GM19324 (cell line): Measurements from ENCODE around the gene SNX7.
A peak's percentile ranks its signal among the peaks of the same experiment; 100 is the strongest.

Source experiments
- ATAC-seq: cut with Tn5 transposase; IDR thresholded peaks from one replicate; pipeline ENCODE4 v1.9.1; 2021; ENCODE audit warnings: mild to moderate bottlenecking, moderate library complexity; ENCODE audit not compliant: unreplicated experiment, low FRiP score

The SNX7 gene

DNA sequence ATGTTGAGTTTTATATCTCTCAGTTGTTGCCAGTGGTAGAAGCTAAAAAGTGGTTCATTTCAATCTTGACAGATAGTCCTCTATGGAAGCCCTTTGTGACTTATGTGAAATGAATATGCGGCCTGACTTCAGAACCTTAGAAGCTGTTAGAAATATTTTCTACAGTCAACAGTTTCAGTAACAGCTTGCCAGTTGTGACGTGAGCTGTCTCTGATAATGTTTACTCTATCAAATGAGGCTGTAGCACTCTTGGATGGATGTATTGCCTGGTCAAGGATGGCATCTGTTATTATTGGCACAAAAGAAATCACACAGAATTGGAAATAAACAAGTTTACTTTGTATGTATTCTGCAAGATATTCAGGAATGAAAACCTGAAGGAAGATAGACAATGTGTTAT is 31.9 kb downstream of the SNX7 start:
- ATAC-seq = no peak

DNA sequence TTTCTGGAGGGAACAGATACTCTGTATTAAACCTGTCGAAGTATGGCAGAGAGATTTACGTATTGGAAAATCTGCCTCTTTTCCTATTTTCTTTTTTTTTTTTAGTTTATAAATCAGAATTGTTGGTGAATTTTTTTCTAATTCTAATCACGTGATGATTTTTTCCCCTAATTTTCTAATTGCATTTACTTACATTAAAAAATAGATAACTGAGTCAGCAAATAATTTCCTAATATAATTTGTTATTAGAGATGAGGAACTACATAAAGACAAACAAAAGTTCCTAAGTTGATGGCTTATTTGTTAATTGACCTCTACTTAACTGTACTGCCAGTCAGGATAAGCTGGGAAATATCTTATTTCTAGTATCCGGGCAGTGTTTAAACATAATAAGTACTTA is 34.6 kb downstream of the SNX7 start:
- no peak for ATAC-seq

- ATAC-seq = no peak
Measured at GRCh38 chr1:98697781-98698180, 36.3 kb downstream of the SNX7 start.

- peak; percentile 46 for ATAC-seq
Measured at GRCh38 chr1:98698625-98699024, 37.1 kb downstream of the SNX7 start.

DNA sequence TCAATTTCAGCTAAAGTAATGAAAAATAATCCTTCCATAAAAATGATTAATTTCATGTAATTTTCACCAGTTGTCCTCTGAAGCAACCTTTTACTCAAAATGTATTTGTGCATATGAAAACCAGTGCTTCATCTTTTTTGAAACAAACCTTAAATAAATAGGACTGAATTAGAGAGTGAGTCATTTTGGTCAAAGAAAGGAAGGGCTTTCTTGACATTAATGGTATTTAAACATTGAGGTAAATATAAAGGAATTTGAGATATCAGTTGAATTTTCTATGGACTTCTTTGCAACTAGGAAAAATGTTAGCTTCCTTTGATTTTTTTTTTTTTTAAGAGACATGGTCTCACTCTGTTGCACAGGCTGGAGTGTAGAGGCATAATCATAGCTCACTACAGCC is 38.7 kb downstream of the SNX7 start:
- no peak for ATAC-seq

DNA sequence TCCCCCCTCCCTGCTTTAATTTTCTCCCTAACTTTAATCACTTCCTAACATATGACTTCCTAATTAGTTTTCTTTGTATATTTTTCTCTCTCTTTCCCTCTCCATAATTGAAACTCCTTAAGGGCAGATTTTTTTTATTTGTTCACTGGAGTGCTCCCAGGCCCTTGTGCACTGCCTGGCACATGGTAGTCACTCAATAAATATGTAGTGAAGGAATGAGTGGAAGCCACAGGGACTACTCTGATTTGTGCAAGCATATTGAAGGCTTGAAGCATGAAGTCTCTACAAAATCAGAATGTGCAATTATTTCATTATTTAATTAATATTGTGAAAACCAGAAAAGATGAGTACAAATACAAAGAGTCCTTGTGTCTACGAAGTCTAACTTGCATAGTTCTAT is 41.5 kb downstream of the SNX7 start:
- no peak for ATAC-seq

DNA sequence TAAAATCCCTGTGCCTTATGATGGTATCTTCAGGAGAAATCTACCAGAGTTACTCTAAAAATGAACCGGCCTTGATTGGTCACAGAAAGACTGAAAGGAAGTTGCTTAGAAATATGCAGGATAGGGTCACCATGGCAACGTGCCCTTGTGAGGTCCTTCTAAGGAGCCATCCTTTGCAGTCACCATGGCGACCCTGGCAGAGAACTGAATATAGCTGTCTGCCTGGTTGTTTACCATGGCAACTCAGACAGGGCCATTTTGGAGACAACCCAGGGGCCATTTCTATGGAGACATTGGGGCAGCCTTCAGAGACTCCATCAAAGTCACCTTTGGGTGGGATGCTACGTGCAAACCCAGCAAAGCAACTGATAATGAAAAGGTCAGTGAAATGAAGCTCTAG is 43.0 kb downstream of the SNX7 start:
- no peak for ATAC-seq

DNA sequence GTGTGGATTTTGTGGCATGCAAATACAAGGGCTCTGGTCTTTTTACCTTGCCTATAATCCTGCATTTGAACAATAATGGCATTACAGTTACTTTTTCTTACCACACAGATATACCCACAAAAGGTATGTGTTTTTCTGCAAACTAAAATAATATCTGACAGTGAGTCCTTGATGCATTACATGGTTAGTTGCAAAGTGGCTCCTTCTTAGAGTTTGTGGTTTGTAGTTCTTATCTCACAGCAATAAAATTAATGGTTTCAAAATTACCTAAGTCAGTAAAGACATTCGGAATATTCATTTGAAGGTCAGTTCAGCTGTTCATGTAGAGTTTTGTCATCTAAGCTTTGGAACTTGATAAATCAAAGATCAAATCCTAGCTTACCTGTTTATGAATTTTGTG is 43.5 kb downstream of the SNX7 start:
- no peak for ATAC-seq

GRCh38 chr1:98705591-98705990 is 44.1 kb downstream of the SNX7 start:
- no peak for ATAC-seq

- ATAC-seq = no peak
Measured at GRCh38 chr1:98706173-98706843, 44.8 kb downstream of the SNX7 start.

- no peak for ATAC-seq
Measured at GRCh38 chr1:98707556-98707955, 46.0 kb downstream of the SNX7 start.

DNA sequence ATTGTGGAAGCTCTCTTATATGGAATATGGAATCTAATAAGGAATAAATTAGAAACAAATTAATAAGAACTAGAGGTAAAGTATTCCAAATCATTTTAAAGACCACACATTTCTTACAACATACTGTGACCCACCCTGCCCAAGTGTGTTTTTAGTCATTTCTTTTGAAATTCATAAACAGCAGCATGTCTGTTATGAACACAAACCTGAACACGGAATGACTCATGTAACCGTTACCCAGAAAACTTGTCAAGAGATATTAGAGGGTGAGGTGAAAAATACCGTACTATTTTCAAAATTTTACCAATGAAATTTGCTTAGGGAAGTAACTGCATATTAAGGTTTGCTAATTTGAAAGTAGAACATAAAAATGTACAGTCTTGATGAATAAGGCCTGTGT is 48.4 kb downstream of the SNX7 start:
- ATAC-seq = no peak

DNA sequence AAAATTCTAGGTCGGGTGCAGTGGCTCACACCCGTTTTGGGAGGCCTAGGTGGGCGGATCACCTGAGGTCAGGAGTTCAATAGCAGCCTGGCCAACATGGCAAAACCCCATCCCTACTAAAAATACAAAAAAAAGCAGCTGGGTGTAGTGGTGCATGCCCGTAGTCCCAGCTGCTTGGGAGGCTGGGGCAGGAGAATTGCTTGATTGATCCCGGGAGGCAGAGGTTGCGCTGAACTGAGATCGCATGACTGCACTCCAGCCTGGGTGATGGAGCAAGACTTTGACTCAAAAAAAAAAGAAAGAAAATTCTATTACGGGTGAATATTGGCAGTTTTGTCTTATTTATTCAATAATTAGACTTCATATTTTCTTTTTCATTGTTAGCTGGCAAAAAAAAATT is 62.1 kb downstream of the SNX7 start:
- ATAC-seq = no peak

GRCh38 chr1:98732985-98733781 is 71.7 kb downstream of the SNX7 start:
- ATAC-seq = peak; percentile 87

GRCh38 chr1:98733782-98734112 is 72.2 kb downstream of the SNX7 start:
- peak; percentile 19 for ATAC-seq

DNA sequence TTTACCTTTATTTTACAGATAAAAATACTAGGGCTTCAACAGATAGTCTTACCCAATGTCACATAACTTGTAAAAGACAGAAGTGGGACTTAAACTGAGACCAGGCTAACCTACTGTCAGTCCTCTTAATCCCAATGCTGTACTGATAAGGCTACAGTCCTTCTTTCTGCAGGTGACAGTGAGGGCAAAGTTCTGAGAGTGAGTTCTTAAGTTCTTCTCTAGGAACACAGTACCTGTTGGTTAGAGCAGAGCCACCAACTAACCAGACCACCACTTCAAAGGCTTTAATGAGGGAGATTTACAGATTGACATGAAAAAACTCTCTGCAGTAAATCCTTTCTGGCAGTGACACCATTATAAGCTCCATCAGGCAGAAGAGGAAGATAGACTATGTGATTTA is 74.2 kb downstream of the SNX7 start:
- no peak for ATAC-seq

DNA sequence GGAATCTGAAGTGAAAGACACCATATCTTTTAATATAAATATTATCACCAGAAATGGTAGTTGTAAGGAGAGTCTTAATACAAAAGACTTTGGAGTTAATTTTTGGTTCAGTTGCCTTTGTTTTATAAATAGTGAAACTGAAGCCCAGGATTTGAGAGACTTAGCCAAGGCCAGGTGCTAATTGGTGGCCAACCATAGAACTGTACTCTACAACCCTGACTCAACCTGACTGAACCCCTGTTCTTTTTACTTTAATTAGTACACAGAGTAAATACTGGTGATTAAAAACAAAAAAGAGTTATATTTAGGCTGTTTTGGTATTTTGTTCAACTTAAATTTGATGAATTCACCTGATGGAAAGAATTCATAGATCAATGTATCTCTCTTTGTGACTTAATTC is 76.3 kb downstream of the SNX7 start:
- no peak for ATAC-seq

- ATAC-seq = no peak
Measured at GRCh38 chr1:98739762-98740161, 78.2 kb downstream of the SNX7 start.

- ATAC-seq = no peak
Measured at GRCh38 chr1:98741164-98741563, 79.6 kb downstream of the SNX7 start.

DNA sequence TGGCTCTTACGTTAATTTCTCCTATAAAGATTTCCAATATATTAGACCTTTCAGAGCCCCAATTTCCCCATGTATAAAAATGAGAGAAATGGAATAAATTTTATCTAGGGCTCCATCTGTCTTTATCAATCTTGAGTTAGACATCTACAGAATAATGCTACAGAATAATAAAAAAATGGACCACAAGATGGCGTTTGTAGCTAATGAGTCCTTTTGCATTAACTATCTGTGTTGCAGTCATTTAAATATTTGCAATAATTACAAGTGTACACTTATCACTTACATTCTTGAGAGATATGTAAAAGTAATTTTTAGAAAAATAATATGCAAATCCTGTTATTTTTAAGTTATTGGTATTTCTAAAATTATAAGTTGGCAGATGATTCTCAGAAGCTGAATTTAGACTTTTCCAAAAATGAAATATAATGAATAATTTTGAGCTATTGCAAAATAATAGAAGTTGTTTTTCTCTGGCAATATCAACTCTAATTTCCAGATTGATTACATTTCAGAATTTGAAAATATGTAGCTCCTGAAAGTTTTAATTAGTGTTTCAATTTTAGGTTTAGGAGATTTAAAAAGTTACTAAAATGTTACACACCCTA is 87.7 kb downstream of the SNX7 start:
- no peak for ATAC-seq

DNA sequence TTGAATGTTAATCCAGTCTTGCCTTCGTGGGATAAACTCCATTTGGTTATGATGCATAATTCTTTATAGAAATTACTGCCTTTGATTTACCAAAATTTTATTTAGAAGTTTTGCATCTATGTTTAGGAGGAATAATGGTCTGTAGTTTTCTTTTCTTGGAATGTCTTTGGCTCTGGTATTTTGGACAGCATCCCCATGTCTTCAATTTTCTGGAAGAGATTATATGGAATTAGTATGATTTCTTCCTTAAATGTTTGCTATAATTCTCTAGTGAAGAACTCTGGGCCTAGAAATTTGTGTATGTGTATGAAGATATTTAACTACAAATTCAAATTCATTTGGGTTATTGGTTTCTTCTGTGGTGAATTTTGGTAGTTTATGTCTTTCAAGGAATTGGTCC is 92.7 kb downstream of the SNX7 start:
- no peak for ATAC-seq
